Pulmonary artery endothelial cell (primary cell): ENCODE data around the gene RNF20. TPM values are rescaled to one million over a fixed set of nuclear protein-coding genes. Genes with fewer than 3 reads are reported as not detected.
"Not testable (repeated sequence)": the region's sequence is repeated elsewhere in the genome, so short reads cannot be mapped to it uniquely, and the experiment has no call there.

Source experiments
- DNase-seq: peaks from one replicate; pipeline ENCODE4 v3.0.0-alpha.2; 2011; ENCODE audit warnings: low read depth, low spot score
- total RNA-seq: library from RNA; depleted of rRNA; stranded (reverse); fragments of >200 nt; gene quantifications from 2 replicates; pipeline ENCODE4 v1.2.3, GENCODE V29; 2014

The RNF20 gene
- total RNA-seq, 1 donor from 2014 or later = 17.4 TPM

- DNase-seq = no peak
These were observed 53.8 kb downstream of the RNF20 start for GRCh38 chr9:101587332-101588043.

GRCh38 chr9:101590074-101590473 is 56.4 kb downstream of the RNF20 start:
- not testable (repeated sequence) for DNase-seq

DNA sequence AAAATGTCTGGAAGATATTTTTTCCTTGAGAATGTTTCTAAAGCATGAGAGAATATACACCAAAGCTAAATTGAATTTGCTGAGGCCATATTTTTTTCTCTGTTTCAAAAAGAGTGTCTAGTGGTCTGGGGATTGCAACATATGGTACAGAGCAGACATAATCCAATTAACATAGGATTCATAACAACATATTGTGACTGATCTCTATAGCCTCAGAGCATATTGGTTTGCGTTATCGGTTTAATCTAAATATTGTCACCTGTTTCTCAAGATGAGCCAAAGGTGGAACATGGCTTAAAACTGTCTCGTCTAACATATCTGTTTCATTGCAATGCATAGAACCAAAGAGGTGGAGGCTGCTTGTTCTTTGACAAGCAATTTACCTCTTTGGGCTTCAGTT is 57.2 kb downstream of the RNF20 start:
- DNase-seq = no peak

GRCh38 chr9:101591787-101592446 is 58.3 kb downstream of the RNF20 start:
- DNase-seq = no peak

DNA sequence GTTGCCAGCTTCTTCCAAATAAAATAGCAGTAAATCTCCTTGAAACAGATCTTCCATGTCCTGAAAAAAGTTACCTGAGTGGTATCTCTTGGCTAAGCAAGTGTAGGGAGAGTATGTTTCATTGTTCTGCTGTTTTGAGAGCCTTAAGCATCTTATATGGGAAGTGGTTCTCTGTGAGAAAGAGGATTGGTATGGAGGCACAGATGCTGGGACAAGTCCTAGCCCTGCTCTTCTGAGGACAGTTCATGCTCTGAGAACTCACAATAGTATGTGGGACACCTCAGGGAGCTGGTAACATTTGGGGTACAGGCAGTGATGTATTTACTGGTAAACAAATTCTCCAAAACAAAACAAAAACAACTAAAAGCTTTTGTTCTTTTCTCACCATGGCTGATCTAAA is 59.1 kb downstream of the RNF20 start:
- no peak for DNase-seq

- DNase-seq = no peak
These were observed 59.7 kb downstream of the RNF20 start for GRCh38 chr9:101593345-101593744.

DNA sequence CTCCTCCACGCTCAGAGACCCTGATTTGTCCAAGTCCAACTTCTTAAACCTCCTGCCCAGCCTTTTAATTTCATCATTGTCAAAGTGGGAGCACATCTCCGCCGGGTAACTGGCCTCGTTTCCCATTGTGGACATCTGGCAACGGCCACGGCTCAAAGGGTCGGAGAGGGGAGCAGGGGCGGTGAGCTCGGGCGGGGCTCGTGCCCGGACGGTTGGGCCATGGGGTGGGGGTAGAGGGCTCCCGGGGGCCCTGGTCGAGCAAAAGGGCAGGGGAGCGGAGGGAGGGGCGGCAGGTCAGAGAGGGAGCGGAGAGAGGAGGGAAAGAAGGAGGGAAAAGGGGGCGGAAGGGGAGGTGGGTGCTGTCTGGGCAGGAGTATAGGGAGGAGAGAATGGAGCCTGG is 61.1 kb downstream of the RNF20 start, which contains the start of gene PPP3R2:
TSS of gene PPP3R2 (minus strand) at position 174 of the 400 bp plus-strand sequence. CDS start at position 126, 48 bp downstream.
- no peak for DNase-seq

DNA sequence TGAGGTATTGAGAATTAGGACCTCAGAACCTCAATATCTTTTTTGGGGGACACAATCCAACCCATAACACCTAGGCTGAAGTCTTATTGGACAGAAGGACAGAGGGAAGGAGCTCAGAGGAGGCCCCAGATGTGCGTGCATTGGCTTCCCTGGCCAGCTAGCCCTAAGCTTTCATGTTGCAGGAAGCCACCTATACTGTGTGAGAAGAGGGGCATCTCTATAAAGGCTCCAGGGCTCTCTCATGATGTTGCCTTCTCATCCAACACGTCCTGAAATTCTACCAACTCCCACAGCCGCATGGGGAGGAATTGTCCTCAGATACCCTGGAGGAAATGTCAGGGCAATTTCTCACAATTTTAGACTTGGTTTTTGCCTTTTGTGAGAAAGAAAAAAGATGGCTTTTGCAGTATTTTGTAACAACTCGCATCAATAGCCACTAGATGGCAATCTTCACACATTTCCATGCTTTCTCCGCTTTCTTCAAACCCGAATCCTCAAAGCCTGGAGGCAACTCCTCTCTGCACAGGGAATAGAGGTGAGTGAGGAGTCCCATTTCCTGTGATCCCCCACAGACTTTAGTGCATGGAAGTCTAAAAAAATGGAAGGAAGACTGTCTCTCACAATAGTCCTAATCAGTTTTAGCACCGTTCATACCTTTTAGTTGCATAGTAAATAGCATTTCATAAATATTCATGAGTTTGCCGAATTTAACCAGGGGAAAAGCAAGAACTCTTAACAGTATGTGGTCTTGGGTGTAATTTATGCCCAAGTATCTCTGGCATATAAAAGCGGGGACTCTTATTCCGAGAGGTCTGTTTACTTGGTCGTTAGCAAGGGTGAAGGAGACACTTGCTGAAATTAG is 68.5 kb downstream of the RNF20 start:
- DNase-seq = no peak

GRCh38 chr9:101604296-101604695 is 70.6 kb downstream of the RNF20 start:
- no peak for DNase-seq

DNA sequence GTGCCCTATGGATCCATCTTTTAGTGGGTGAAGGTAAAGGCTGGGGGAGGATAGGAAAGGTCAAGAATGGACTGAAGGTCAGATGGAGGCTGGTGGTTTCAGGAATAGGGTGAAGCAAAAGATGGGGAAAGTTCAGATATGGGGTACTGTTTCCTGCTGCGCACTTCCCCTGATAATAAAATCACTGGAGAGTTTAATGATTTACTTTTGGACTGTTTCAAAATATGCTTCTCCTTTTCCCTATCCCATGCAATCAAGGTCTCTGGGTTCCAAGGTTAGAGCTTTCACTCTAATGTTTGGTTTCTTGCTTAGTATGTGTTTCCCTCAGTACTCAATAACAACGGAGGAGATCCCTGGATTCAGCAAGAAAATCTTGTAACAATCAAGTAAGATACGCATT is 71.9 kb downstream of the RNF20 start:
- DNase-seq = no peak

Other genes with a start within 250 kb of the RNF20 start
- under 0.01 TPM in 1 of 2 replicates, not detected in the other for gene BAAT, start 148.8 kb upstream of the RNF20 start, total RNA-seq
- gene MRPL50, start 135.2 kb upstream of the RNF20 start, total RNA-seq = 14.6 and 18.7 TPM in 2 replicates
- 17.9 and 19.2 TPM in 2 replicates for gene ZNF189, start 135.0 kb upstream of the RNF20 start, total RNA-seq
- not detected in 2 replicates for gene ALDOB, start 98.1 kb upstream of the RNF20 start, total RNA-seq
- gene PPP3R2, start 61.1 kb downstream of the RNF20 start, total RNA-seq = not detected in 2 replicates
- under 0.01 TPM in 1 of 2 replicates, not detected in the other for gene GRIN3A, start 204.8 kb downstream of the RNF20 start, total RNA-seq